Astrocyte of the cerebellum (primary cell): Measurements from ENCODE around the gene SSH2.
"Not testable (repeated sequence)": the region's sequence is repeated elsewhere in the genome, so short reads cannot be mapped to it uniquely, and the experiment has no call there.

Source experiments
- DNase-seq: peaks from one replicate; pipeline ENCODE4 v3.0.0-alpha.2; 2011; ENCODE audit warnings: low read depth
- H3K4me3 ChIP-seq: 2 replicates; pipeline ENCODE4 v1.5.1; 2011; ENCODE audit warnings: mild to moderate bottlenecking, low read depth, low read length, moderate library complexity
- in situ Hi-C: cut with HindIII; loops from 2 replicates; pipeline ENCODE4 v1.10.0; 2017; ENCODE audit warnings: low sequenced_read_pairs
- TF ChIP-seq, protein P1 (sequence below): IDR thresholded peaks from 2 replicates; pipeline ENCODE4 v1.5.1; 2012; ENCODE audit warnings: low read length, low read depth, moderate library complexity, mild to moderate bottlenecking; ENCODE audit errors: missing control alignments

The SSH2 gene

DNA sequence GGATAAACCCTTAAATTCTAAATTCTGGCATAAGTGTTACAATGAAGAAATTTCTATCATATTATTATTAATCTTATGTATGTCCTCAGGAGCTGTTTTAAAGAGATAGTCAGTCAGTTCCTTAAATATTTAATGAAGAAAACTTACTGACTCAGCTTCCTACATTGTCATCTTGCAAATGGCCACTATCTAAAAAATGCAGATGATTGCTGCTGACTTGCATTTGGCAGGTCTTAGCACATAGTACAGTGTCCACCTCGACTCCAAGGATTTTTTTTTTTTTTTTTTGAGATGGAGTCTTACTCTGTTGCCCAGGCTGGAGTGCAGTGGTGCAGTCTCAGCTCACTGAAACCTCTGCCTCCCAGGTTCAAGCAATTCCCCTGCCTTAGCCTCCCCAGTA is 252.2 kb downstream of the SSH2 start:
- no peak for DNase-seq
- in situ Hi-C loops = no loop called here
- H3K4me3 ChIP-seq = no peak overlapping the region
- TF ChIP-seq, protein P1, sequence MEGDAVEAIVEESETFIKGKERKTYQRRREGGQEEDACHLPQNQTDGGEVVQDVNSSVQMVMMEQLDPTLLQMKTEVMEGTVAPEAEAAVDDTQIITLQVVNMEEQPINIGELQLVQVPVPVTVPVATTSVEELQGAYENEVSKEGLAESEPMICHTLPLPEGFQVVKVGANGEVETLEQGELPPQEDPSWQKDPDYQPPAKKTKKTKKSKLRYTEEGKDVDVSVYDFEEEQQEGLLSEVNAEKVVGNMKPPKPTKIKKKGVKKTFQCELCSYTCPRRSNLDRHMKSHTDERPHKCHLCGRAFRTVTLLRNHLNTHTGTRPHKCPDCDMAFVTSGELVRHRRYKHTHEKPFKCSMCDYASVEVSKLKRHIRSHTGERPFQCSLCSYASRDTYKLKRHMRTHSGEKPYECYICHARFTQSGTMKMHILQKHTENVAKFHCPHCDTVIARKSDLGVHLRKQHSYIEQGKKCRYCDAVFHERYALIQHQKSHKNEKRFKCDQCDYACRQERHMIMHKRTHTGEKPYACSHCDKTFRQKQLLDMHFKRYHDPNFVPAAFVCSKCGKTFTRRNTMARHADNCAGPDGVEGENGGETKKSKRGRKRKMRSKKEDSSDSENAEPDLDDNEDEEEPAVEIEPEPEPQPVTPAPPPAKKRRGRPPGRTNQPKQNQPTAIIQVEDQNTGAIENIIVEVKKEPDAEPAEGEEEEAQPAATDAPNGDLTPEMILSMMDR = no peak

GRCh38 chr17:29677221-29677791 is 252.7 kb downstream of the SSH2 start:
- H3K4me3 ChIP-seq = no peak overlapping the region
- TF ChIP-seq, protein P1 = no peak
- in situ Hi-C loops = no loop called here
- DNase-seq = no peak

- in situ Hi-C loops, DNase-seq, H3K4me3 ChIP-seq: not testable (repeated sequence)
These were observed 254.1 kb downstream of the SSH2 start for GRCh38 chr17:29675961-29676360.

DNA sequence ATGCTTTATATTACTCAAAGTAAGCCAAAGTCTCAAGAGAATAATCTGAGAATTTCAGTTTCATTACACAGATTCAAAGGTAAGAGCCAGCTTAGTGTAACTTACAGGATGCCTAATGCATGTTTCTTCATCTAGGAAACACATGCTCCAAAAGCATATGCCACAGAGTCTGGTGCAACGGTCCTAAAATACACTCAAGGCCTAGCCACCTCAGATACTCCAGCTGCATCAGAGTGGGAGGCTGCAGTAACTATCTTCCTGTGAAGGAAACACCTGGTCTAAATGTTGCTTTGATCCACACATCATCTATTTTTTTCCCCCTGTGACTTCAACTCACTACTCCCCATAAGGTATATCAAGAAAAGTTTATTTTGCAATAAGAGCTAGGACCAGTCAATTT is 255.7 kb downstream of the SSH2 start:
- in situ Hi-C loops = no loop called here
- TF ChIP-seq, protein P1 = no peak
- no peak for DNase-seq
- H3K4me3 ChIP-seq = no peak overlapping the region

- TF ChIP-seq, protein P1 = no peak
- no peak overlapping the region for H3K4me3 ChIP-seq
- in situ Hi-C loops = no loop called here
- no peak for DNase-seq
These were observed 258.4 kb downstream of the SSH2 start for GRCh38 chr17:29671661-29672060.

DNA sequence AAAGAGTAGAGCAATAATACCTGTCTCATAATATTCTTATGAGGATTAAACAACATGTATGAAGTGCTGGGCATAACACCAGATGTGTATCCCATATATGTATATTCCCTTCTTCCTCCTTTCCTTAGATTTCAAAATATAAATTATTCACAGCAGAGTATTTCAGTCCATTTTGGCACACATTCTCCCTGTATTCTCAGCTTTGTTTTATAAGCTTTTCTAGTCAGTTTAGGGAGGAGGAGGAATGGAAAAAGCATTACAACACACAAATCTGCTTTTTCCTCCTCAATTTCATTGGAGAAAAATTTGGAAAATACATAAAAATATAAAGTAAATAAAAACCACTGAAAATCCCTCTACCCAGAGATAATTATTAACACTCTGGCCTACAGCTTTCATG is 260.8 kb downstream of the SSH2 start:
- no peak for DNase-seq
- TF ChIP-seq, protein P1 = no peak
- H3K4me3 ChIP-seq = no peak overlapping the region
- in situ Hi-C loops = no loop called here

DNA sequence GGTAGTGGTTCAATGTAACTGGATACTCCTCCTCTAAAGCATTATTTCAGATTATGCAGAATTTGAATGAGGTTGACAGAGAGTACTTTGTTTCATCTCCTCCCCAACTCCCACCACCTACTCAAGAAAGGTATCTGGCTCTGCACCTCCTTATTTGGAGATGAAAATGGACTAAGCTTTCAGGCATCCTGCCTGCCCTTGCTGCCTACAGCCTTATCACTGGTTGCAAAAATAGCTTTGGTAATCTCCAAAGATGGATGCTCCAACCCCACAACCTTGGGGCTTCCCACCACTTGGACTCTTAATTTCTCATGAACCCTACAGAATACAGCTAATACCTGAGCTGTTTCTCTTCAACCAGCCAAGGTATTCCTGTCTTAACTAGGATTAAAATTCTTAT is 262.1 kb downstream of the SSH2 start:
- in situ Hi-C loops = no loop called here
- no peak overlapping the region for H3K4me3 ChIP-seq
- TF ChIP-seq, protein P1 = no peak
- no peak for DNase-seq
